GM18520 (cell line): ENCODE data around the gene CBX7.

Experiments used
- ATAC-seq: cut with Tn5 transposase; IDR thresholded peaks from one replicate; pipeline ENCODE4 v1.9.1; 2021; ENCODE audit not compliant: unreplicated experiment

CBX7 gene

DNA sequence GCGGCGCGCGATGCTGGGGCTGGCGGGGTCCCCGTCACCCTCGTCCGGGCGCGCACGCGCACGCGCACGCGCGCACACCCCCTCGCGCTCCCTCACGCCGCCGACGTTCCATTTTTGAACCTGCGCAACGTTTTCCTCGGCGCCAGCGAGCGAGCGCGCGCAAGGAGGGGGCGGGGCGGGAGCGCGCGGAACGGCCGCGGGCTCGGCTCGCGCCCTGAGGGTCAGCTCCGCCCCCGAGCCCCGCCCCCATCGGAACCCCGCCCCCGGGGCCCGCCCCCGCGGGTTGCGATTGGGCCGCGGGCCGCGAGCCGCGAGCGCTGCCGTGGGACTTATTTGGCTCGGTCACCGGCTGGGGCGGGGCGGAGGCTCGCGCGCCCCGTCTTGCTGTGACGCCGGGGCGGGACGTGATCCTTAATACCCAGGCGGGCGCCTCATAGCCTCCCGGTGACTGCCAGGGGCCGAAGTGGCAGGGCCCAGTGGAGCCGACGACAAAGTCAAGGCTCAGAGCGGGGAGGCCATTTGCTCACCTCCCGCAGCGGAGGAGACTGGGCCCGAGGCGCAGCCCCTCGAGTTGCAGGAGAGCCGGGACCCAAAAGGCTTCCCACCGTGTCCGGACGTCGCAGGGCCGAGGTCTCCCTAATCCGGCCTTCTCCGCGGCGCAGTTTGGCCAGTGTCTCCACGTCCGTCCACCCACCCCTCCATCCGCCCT is at the start of gene CBX7:
TSS of gene CBX7 (minus strand) at position 170 of the 709 bp plus-strand sequence. CDS start 236 bp downstream, outside the sequence.
- peak; percentile 73 for ATAC-seq

DNA sequence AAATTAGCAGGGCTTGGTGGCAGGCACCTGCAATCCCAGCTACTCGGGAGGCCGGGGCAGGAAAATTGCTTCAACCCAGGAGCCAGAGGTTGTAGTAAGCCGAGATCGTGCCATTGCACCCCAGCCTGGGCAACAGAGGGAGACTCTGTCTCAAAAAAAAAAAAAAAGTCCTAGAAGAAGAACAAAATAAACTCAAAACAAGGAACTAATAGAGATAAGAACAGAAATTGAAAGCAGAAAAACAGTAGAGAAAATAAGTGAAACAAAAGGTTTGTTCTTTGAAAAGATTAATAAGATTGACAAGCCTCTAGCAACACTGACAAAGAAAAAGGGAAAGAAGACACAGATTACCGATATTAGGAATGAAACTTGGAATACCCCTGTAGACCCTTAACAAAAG is 45.1 kb upstream of the CBX7 start:
- ATAC-seq = no peak

DNA sequence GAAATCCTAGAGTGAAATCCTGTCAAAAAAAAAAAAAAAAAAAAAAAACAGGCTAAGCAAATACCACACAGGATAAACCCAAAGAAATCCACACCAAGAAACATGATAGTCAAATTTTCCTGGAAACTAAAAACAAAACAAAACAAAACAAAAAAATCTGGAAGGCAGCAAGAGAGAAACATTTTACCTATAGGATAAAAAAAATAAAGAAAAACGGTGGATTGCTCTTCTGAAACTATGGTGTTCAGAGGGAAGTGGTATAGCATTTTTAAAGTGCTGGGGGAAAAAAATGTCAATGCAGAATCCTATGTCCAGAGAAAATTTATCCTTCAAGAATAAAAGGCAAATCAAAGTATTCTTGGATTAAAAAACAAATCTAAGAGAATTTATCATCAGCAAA is 41.6 kb upstream of the CBX7 start:
- ATAC-seq = no peak

DNA sequence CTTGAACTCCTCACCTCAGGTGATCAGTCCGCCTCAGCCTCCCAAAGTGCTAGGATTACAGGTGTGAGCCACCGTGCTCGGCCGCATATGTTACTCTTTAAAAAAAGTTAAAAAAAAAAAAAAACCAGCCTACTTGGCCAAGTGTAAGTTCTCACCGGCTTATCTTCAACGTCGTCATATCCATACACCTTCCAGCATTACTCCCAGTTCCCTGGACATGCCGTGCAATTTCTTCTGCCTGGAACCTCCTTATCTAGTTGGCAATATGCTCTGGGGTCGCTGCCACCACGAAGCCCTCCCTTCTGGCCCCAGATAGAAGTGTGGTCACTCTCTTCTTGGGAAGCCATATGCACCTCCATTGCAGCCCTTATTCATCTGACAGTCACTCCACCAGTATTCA is 36.3 kb upstream of the CBX7 start:
- ATAC-seq = no peak

DNA sequence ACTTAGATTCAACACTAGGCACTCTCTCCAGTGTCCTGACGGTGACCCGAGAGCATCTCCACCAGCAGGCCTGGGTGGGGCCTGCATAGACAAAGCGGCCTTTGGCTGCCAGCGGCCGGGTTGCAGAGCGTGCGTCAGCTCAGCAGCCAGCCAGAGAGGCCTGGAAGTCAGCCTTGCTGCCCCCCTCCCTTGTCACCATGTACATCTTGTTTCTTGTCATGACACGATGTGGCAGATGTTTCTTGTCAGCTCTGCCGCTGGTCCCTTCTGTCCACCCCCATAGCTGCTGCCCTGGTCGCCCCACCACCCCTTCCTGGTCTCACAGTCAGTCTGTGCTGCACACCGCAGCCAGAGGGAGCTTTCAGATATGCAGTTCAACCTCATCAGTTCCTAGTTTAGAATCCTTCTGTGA is 33.1 kb upstream of the CBX7 start:
- no peak for ATAC-seq

DNA sequence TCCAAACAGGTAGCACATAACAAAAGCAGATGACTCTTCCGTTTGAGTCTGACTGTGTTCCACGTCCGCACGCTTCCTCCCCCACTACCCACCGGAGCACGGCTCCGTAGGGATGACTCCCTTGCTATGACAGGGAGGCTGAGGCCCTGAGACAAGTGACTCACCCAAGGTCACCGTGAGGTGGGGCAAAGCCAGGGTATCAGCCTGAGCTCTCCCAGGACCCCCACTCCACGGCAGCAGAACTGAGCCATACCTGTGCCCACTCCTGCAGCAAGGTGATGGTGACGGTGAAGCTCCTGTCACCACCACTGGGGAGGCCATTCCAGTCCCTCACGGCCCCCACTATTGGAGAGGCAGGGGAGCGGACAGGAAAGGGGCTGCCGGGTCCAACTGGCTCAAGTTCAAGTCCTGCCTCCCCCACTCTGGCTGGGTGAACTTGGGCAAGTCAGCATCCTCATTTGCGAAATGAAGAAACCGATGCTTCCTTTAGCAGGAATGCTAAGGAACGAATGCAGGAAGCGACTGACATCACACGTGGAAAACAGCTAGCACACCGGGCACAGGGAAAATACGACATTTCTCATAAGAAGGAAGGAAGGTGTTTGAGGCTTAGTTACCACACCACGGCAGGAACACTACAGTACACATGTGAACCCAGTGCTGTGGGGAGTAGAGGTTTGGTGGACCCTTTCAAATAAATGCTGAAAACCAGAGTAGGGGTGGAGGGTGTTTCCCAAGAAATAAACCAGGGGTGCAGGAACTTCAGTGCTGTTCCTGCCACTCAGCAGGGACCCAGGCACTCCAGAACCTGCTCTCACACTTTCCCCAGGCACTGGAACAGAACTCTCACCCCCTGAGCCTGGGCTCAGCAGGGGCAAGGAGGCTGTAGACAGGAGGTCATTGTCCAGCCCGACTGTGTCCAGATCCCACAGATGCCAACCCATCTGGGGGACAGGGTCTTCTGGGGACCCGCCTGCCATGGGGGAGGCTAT is 32.4 kb upstream of the CBX7 start:
- ATAC-seq = no peak

DNA sequence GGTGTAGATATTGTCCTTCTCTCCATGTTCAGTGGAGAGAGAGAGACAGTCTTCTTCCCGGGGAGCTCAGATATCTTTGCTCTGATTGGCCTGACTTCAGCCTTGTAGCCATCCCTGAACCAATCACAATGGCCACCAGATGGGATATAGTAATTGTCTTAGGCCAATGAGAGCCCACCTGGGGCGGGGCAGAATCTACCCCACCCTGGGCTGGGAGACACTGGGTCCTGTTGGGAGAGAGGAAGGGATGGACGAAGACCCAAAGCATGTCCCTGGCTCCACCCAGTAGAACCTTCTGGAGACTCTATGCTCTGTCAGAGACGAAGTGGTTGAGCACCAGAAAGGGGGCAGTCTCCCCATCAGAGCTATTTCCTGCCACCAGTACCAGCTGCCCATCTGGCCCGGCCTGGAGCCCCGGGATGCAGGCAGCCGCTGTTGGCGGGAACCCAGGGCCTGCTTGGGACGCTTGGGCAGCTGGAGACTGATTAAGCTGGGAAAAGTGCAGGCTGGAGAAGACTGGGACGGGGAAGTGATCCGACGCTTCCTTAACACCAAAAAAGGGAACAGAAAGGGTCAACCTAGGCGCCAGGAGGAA is 31.6 kb upstream of the CBX7 start:
- ATAC-seq = no peak

DNA sequence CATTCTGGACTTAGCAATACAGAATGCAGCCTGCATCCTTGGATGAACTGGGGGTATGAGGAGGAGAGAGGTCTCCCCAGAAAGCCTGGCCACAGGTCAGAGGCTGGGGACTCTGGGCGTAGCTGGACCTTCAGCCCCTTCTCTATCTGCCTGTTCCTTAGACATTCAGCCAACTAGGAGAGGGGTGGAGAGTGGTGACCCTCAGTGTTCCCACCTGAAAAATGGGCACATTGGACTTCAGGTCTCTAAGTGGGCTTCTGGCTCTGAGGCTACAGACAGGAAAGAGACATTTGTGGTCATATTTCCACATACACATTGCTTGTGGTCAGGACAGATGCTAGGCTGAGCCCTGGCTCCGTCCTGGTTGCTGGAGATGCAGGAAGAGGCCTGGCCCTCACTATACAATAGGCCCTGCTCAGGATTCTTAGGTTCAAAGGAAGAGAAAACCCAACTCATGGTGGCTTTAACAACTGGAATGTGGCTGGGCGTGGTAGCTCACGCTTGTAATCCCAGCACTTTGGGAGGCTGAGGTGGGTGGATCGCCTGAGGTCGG is 30.1 kb upstream of the CBX7 start:
- ATAC-seq = no peak

DNA sequence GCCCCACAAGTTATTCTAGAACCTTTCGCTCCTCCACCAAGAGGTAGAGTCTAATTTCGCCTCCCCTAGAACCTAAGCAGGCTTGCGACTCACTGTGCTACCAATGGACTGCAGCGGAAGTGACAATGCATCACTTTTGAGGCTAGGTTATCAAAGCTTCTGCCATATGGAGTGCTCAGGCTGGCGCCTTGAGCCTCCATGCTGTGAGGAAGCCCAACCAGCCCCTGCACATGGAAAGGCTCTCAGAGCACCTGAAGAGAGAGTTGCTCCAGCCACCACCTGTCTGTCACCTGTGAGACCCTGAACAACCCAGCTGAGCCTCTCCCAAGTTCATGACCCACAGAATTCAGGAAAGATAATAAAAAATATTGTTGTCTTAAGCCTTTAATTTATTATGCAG is 29.3 kb upstream of the CBX7 start:
- no peak for ATAC-seq

DNA sequence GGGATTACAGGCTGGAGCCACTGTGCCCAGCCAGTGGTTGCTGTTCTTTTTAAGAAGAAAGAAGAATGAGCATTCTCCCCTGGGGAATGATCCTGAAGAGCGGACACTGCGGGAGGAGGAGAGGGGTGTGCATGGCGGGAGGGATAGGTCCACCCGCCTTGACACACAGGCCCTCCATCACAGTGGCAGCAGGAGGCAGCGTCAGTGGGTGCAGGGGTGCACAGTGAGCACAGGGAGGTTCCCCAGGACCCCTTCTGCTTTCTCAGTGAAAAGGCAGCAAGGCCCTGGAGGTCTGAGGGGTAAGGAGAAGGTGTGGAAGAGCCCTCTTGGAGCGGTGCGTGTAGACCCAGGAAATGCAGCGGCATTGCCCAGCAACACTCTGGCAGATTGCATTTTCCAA is 28.9 kb upstream of the CBX7 start:
- ATAC-seq = no peak

DNA sequence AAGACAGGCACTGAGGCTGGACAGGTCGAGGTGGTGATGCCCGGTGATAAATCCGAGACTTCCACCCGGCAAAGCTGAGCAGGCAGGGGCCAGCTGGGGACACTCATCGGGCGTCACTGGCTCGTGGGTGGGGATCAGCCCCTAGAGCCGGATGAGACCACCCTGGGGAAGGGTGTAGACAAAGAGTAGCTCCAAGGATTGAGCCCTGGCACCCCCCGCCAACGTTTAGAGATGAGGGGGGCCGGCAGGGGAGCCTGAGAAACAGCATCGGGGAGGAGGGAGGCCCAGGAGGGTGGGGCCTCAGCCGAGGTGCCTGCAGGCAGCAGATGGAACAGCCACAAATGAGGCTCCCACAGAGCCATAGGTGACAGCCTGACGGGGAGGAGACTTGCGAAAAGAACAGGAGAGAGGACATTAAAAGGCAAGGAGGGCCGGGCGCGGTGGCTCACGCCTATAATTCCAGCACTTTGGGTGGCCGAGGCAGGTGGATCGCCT is 27.4 kb upstream of the CBX7 start:
- no peak for ATAC-seq

DNA sequence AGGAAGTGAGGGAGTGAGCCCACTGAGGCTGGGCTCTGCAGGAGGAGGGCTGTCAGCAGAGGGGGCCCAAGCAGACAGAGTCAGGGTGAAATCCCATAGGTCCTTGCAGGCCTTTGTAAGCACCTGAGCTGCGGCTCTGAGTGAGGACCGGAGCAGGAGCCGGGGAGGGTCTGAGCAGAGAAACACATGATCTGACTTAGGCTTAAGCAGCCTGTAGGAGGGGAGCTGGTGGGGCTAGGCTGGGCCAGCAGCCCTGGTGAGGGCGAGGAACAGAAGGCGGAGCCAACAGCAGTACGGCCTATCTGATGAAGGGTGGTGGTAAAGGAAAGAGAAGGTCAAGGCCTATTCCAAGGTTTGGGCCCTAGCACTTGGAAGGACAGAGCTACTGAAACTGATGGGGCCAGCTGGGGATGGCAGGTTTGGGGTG is 26.9 kb upstream of the CBX7 start:
- no peak for ATAC-seq

DNA sequence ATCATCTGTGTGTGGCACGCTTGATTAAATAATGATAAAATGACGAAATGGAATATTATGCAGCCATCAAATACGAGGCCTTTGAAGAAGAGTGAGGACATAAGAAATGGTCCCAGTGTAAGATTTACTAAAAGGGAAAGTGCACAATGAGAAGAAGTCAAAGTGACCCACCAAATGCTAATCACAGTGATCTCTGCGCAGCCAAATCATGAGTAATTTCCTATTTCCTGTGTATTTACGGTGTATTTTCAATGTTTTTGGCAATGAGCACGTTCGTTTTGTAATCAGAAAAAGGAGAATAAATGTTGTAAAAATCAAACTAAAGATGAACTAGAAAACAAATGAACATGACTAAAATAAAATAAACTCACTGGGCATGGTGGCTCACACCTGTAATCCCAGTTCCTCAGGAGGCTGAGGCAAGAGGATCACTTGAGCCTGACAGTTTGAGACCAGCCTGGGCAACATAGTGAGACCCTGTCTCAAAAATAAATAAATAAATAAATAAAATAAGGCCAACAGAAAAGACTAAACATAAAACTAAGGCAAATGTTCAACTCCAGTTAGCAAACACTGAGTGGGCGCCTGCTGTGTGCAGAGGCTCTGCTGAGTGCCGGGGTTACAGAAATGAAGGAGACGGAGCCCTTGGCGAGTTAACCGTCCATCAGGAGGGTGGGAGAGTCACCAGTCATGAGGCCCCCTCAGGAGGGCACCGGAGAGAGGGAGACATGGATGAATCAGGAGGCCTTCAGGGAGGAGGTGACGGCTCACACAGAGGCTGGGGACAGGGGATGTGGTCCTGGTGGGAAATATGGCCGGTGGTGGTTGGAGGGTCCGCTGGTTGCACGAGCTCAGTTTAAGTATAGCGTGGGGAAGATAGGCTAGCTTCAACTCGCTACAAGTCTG is 26.0 kb upstream of the CBX7 start:
- no peak for ATAC-seq

DNA sequence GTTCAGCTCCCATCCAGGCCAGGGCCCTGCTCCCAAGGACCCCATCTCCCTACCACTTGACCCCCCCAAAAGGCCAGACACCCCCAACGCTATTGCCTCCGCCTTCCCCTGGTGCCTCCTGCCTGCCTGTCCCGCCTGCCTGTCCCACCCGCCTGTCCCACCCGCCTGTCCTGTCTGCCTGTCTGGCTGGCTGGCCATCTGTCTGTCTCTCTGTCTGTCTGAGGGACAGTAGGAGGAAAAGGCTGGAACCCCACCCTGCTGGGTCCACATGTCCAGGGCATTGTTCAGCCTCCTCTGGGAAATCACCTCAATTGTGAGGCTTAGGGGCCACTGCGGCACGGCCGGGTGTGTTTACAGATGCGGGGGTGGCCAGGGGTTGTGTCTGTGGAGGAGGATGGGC is 25.3 kb upstream of the CBX7 start:
- ATAC-seq = no peak

DNA sequence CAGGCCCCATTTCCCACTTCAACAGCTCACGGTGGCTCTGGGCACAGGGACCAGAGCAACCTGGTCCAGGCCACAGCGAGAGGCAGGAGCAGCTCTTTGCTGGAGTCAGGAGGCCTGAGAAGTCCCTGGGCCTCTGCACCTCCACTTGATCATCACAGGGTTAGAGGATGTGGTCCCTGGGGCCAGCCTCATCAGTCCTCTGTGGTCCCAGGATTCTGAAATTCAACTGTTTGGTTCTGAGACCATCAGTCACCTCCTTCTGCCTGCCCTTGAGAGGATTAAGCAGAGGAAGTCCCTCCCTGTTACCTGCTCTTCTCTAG is 24.9 kb upstream of the CBX7 start:
- ATAC-seq = no peak

DNA sequence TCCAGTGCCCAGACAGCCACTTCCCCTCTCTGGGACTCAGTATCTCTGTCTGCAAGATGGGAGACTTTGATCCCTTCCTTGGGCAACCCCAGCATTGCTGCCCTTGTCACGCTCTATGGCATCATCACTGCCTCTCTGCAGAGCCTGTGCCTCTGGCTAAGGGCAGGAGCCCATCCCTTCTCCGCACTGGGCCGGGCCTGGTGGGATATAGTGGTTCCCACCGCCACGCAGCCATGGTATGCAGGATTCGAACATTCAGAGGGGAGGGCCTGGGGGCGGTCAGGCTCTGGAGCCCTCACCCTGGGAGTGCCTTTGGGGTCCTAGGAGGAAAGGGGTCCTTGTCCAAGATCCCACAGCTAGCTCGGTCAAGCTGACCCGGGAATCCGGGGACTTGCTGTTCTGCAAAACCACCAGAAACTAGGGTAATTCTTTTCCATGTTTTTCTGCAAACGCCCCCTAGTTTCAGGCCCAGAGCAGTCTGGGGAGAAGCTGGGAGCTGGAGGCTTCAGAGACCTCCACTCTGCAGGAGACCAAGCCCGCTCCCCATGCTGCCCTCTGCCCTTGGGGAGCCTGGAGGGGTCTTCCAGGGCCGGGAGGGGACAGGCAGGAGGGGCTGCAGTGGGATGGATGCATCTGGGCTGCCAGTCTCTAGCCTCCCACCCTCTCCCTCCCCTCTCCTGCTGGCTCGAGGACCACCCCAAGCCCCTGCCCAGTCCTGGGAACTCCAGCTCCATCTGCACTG is 24.4 kb upstream of the CBX7 start:
- no peak for ATAC-seq

DNA sequence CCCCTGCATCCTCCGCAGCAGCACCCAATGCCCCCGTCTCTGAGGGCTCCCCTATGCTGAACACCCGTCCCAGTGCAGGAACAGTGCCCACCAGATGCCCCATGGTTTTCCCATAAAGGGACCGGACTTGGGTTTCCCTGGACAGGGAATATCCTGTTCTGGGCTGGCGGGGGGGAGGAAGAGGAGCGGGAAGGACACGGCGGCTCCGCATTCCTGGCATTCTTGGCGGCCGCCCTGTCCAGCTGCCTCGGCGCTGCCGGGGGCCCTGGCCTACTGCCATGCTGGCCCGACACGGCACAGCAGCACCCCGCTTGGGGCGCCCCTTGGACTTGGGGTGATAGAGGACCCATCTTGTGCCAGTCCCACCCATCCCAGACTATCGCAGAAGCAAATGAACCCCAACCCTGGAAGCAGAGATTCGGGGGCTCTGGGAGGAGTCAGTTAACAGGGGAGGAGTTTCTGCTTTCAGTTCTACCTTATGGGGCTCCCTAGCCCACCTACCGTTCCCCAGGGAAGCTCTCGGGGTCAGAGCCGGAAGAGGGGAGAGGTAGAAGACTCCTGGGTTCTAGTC is 23.7 kb upstream of the CBX7 start:
- no peak for ATAC-seq

DNA sequence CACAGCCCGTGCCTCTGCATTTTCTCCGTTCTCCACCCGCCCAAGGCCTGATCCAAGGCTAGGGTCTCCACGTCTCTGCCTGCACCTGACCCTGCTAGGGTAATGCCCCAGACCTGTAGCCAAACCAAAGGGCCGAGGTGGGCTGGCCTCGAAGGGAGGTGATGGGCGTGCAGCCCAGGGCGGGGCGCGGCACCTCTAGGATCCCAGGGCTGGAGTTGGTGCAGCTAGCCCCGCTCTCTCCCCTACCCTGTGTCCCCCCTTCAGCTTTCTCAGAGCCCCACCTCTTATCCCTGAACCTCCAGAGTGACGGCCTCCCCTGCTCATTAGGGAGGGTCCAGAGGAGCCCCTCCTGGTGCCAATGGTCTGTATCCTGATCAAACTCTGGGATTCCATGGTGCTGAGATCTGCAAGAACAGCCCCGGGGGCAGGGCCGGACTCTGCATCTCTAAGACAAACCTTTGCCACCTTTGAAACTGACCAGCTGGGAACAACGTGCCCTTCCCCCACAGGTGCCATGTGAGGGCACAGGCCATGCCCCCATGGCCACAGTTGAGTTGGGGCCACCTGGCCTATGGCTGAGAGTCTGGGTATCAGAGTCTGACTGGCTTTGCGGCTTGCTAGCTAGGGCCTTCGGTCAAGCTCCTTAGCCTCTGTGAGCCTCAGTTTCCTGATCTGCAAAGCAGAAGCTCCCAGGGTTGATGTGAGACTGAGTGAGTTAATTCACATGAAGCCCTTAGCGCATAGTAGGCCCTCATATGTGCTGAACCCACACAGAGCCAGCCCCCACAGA is 23.1 kb upstream of the CBX7 start:
- ATAC-seq = no peak
